HepG2 (cell line): ENCODE results near the gene FIBP. TPM values are rescaled to one million over a fixed set of nuclear protein-coding genes. Genes with fewer than 3 reads are reported as not detected.

Experiments
- ATAC-seq: fragments of 200-7000 bp; cut with Tn5 transposase; 3 replicates; pipeline ENCODE4 v1.9.1; 2020; ENCODE audit warnings: mild to moderate bottlenecking, moderate library complexity
- BruUV-seq: library from RNA; stranded (reverse); fragments of 400-500 nt; replicated peaks from 2 replicates; lab custom pipeline; 2021; lab: Mats Ljungman, UMichigan
- CTCF ChIA-PET: fragments of 300-600 bp; formaldehyde crosslinking; extraction: SDS; loops from one replicate; lab custom pipeline; 2021; ENCODE audit warnings: low total read pairs, inconsistent platforms, low intra/inter-chr PET ratio; lab: Yijun Ruan, JAX
- POLR2A ChIA-PET: fragments of 350-600 bp; sonication (Branson Sonifier 250); formaldehyde crosslinking; loops from one replicate; lab custom pipeline; 2020; ENCODE audit warnings: antibody characterized with exemption, inconsistent platforms; lab: Yijun Ruan, JAX
- DNase-seq: peaks from one replicate; pipeline ENCODE4 v3.0.0-alpha.2; 2015; ENCODE audit warnings: low spot score
- FAIRE-seq: peaks from 3 replicates; lab custom pipeline; 2011; peaks lifted over from hg19 to GRCh38; lab: Jason Lieb, UNC
- H2AFZ ChIP-seq: one replicate; pipeline ENCODE4 v1.6.1; 2011; ENCODE audit warnings: low read length, inconsistent platforms
- H3K27ac ChIP-seq: fragments of 300-600 bp; 3 replicates; pipeline ENCODE4 v1.8.0; 2011; ENCODE audit warnings: mixed run types, mild to moderate bottlenecking, mixed read lengths, low read length, inconsistent platforms; ENCODE audit not compliant: insufficient read depth; ENCODE audit errors: extremely low read length
- H3K27me3 ChIP-seq, 2 experiments: fragments of 200-600 bp in 1 of 2; 2 replicates in 1 of 2; 3 replicates in 1 of 2; pipeline versions ENCODE4 v1.6.0 to v1.8.0; 2011; ENCODE audit warnings: low read length in 2 of 2, mild to moderate bottlenecking in 2 of 2, moderate library complexity in 2 of 2, inconsistent platforms in 1 of 2; ENCODE audit not compliant: insufficient read depth in 2 of 2, control insufficient read depth in 1 of 2
- H3K36me3 ChIP-seq, 2 experiments: fragments of 200-600 bp in 1 of 2; replicated peaks in 1 of 2; 2 replicates in 1 of 2; 3 replicates in 1 of 2; pipeline versions ENCODE4 v1.5.1 to v1.8.0; 2011; ENCODE audit warnings: low read length in 2 of 2, inconsistent platforms in 1 of 2; ENCODE audit not compliant: insufficient read depth in 2 of 2, control insufficient read depth in 1 of 2
- H3K4me1 ChIP-seq: 2 replicates; pipeline ENCODE4 v1.5.1; 2012; ENCODE audit warnings: low read length, inconsistent platforms; ENCODE audit not compliant: insufficient read depth
- H3K4me2 ChIP-seq: 2 replicates; pipeline ENCODE4 v1.6.0; 2011; ENCODE audit warnings: low read depth, low read length, inconsistent platforms
- H3K4me3 ChIP-seq, 3 experiments: fragments of 200-600 bp in 1 of 3; sonication (generic), shearing (Covaris generic) in 1 of 3; replicated peaks in 1 of 3; 2 replicates each; pipeline ENCODE4 v1.5.1; 2011 to 2016; ENCODE audit warnings: low read length in 3 of 3, inconsistent platforms in 2 of 3, low read depth in 2 of 3, mild to moderate bottlenecking in 2 of 3, control low read depth in 1 of 3, mixed read lengths in 1 of 3; ENCODE audit not compliant: insufficient read depth in 1 of 3
- H3K79me2 ChIP-seq: one replicate; pipeline ENCODE4 v1.6.1; 2011; ENCODE audit warnings: low read length, inconsistent platforms; ENCODE audit not compliant: insufficient read depth
- H3K9ac ChIP-seq: 2 replicates; pipeline ENCODE4 v1.6.0; 2011; ENCODE audit warnings: mild to moderate bottlenecking, low read depth, low read length, inconsistent platforms; ENCODE audit not compliant: insufficient read depth
- H3K9me3 ChIP-seq: 2 replicates; pipeline ENCODE4 v1.5.1; 2012; ENCODE audit warnings: mild to moderate bottlenecking, low read length
- H4K20me1 ChIP-seq: 2 replicates; pipeline ENCODE4 v1.6.0; 2011; ENCODE audit warnings: inconsistent platforms, mild to moderate bottlenecking, low read length, moderate library complexity; ENCODE audit not compliant: insufficient read depth
- ATF3 ChIP-seq: sonication (generic); formaldehyde crosslinking; IDR thresholded peaks from 2 replicates; pipeline ENCODE4 v1.4.0; 2020; ENCODE audit warnings: missing genetic modification reagents
- BCL3 ChIP-seq: sonication (generic); formaldehyde crosslinking; IDR thresholded peaks from 2 replicates; pipeline ENCODE4 v1.5.1; 2020; ENCODE audit warnings: mild to moderate bottlenecking, missing genetic modification reagents, moderate library complexity
- EEA1 ChIP-seq: sonication (generic); formaldehyde crosslinking; IDR thresholded peaks from 2 replicates; pipeline ENCODE4 v1.5.1; 2020; ENCODE audit warnings: mild to moderate bottlenecking, missing genetic modification reagents, borderline replicate concordance
- THAP11 ChIP-seq: IDR thresholded peaks from 2 replicates; pipeline ENCODE4 v1.6.1; 2016; ENCODE audit warnings: missing biosample characterization, missing genetic modification reagents
- ZNF503 ChIP-seq: sonication (generic); formaldehyde crosslinking; IDR thresholded peaks from 2 replicates; pipeline ENCODE4 v1.4.0; 2020; ENCODE audit warnings: missing genetic modification reagents
- WGBS: methylation state at CpG from one replicate; pipeline ENCODE4 v1.1.6; 2017; ENCODE audit warnings: low lambda C conversion rate; 5-methylcytosine and 5-hydroxymethylcytosine counted together
- in situ Hi-C: cut with HindIII; loops from 2 replicates; pipeline ENCODE4 v1.10.0; 2017; ENCODE audit warnings: low pct_unique_long_range_greater_than_20kb; ENCODE audit not compliant: extremely low pct_ligation_motif_present
- intact Hi-C: fragments of 100-400 bp; cut with micrococcal nuclease; formaldehyde crosslinking; loops from one replicate; pipeline ENCODE4 v1.10.0; 2022; ENCODE audit not compliant: unreplicated experiment
- polyA plus RNA-seq, 8 experiments: library from polyadenylated mRNA; depleted of rRNA in 3 of 8; stranded (reverse) in 7 of 8; unstranded in 1 of 8; fragments of >200 nt; fragmentation: Illumina TruSeq in 4 of 8; extraction: Trizol in 4 of 8; gene quantifications; 2 replicates each; pipeline versions ENCODE4 v1.2.1 to v1.2.3, GENCODE V29; 2011 to 2016; ENCODE audit warnings: low read depth in 4 of 8, missing spikeins in 1 of 8, mixed read lengths in 1 of 8; ENCODE audit not compliant: insufficient read depth in 1 of 8
- total RNA-seq, 5 experiments: library from RNA; depleted of rRNA; stranded (reverse); fragments of >200 nt; fragmentation: Illumina TruSeq; extraction: Trizol; gene quantifications; 2 replicates each; pipeline ENCODE4 v1.2.3, GENCODE V29; 2016; ENCODE audit warnings: low read depth in 1 of 5

The FIBP gene
- total and polyA plus RNA-seq, 2 of the 13 experiments (the other 11 are each of a cell fraction or from before 2014, with no cell fraction given), result 42.9 to 62.1 TPM

- no peak for DNase-seq
- H3K4me3 ChIP-seq, result no peak overlapping the region
- intact Hi-C loops, result no loop called here
- ChIA-PET CTCF (no interaction called here), POLR2A (interaction anchor here (1.1 kb wide), 1 partner anchor 10 kb away, joined by 4 read pairs; no protein-coding TSS in a partner anchor)
- peaks cover 24% of the 10 kb centered on the region for H3K4me1 ChIP-seq
- H3K79me2 ChIP-seq, result no peaks in the 10 kb centered on the region
- FAIRE-seq, result no peak
- no peak overlapping the region for H3K9ac ChIP-seq
- no peak overlapping the region for H3K27ac ChIP-seq
- H3K4me2 ChIP-seq, result no peak overlapping the region
- ATAC-seq, result no peak
- no TSS peak for BruUV-seq
- TF ChIP-seq BCL3 (CRISPR knock-in tag), result no peak
- no peak for TF ChIP-seq EEA1 (CRISPR knock-in tag)
- no peak for TF ChIP-seq ZNF503 (CRISPR knock-in tag)
- TF ChIP-seq ATF3 (CRISPR knock-in tag), result no peak
- TF ChIP-seq THAP11 (CRISPR knock-in tag), result no peak
- no peaks in the 10 kb centered on the region for H4K20me1 ChIP-seq
- no peaks in the 10 kb centered on the region for H3K9me3 ChIP-seq
- no peaks in the 10 kb centered on the region for H3K36me3 ChIP-seq
- H2AFZ ChIP-seq, result no peak overlapping the region
- in situ Hi-C loops, result no loop called here
- no peaks in the 10 kb centered on the region for H3K27me3 ChIP-seq
- WGBS, result 60% methylated on average over 4 of the region's 4 CpGs
These were observed 46.1 kb downstream of the FIBP start for GRCh38 chr11:65842144-65842543.
